Daoy (cell line): Measurements from ENCODE around the gene PFKM. TPM values are rescaled to one million over a fixed set of nuclear protein-coding genes. Genes with fewer than 3 reads are reported as not detected.
A peak's percentile ranks its signal among the peaks of the same experiment; 100 is the strongest.
"Not testable (repeated sequence)": the region's sequence is repeated elsewhere in the genome, so short reads cannot be mapped to it uniquely, and the experiment has no call there.

Experiments
- DNase-seq: peaks from one replicate; pipeline ENCODE4 v3.0.0-alpha.2; 2015; ENCODE audit warnings: low read depth
- total RNA-seq: library from RNA; depleted of rRNA; stranded (reverse); fragments of >200 nt; shearing (Covaris generic); gene quantifications from 2 replicates; pipeline ENCODE4 v1.2.3, GENCODE V29; 2014

PFKM gene
- total RNA-seq, 1 experiment from 2014 or later = 47.9 TPM

DNA sequence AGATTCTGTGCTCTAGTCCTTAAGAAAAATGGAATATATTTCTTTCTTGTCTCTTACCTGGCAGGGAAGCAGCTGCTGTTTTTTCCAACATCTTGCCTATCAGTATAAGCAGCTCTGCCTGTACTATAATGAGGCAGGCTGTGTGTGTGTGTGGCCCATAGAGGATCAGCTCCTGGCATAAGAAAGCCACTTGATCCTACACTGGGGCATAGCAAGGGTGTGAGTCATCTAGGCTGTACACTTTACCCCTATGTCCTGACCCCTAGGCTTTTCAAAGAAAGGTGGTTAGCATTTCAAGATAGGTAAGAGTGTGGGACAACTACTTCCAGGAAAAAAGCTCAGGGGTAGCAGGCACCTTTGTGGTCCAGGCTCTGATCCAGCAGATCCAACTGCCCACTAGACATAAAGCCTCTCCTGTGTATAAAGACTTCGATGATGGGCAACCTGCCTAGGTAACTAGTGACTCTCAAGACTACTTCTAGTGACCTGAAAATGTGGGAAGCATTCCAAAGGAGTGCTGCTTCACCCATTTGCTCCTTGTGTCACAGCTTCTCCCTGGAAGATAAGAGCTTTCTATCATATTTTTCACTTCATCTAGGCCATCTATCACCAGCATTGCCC is 8.4 kb upstream of the PFKM start:
- DNase-seq = peak; percentile 12

DNA sequence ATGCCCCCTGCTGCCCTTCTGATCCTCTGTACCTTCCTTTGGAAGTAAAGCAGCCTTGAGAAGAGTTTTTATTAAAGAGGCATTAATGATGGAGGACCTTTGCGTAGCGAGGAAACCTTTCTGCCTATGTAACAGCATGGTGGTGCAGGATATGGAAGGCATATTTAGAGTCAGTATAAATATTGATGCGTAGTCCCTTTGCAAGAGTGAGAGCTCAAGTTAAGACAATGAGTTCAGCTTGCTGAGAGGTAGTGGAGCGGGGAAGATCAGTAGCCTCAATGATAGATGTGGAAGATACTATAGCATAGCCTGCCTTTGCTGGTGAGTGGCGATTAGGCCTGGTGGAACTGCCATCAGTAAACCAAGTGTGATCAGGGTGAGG is 7.9 kb upstream of the PFKM start:
- not testable (repeated sequence) for DNase-seq

DNA sequence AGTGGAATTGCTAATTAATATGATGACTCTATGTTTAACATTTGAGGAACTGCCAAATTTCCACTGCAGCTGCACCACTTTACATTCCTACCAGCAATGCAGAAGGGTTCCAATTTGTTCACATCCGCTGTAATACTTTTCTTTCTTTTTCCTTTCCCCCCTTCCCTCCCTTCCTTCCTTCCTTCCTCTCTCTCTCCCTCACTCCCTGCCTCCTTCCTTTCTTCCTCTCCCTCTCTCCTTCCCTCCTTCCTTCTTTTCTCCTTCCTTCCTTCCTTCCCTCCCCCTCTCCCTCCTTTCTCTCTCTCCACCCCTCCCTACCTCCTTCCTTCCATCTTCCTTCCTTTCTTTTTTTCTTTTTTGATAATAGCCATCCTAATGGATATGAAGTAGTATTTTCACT is 3.2 kb upstream of the PFKM start:
- DNase-seq = no peak

DNA sequence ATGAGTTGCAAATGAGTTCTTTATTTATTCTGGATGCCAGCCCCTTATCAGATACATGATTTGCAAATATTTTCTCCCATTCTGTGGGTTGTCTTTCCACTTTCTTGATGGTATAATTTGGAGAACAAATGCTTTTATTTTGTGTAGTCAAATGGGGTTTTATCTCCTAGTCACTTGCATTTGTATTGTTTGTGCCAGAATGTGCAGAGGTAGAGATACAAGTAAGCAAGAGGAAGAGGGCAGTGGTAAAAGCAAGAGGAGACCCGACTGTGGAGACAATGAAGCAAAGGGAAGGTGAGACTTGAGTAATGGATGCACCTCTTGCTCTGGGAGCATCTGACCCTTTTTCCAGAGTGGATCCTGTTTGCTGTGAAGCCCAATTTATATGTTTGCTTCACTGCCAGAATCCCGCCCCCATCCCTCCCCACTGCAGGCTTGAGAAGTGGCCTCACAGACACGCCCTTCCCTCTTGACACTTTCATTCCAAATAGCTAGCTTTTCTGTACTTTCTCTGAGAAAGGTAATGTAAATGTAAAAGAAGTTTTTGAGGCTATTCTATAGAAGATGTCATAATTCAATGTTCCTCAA is 786 bp upstream of the PFKM start:
- no peak for DNase-seq

DNA sequence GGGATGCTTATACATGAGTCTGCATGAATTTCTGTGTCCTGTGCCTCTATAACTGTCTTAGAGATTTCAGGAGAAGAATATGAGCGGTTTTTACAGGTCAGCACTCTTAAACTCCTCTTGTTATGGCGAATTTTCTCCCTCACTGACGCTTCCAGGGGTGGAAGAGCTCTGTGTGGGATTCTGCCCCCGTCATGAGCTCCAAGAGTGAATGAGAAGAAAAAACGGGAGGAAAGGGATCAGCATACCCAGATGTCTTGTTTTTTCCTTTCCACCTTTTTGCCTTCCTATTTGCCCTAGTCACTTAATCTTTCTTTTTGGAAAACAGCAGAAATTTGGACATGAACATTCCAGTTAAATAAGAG is 651 bp downstream of the PFKM start:
- no peak for DNase-seq

DNA sequence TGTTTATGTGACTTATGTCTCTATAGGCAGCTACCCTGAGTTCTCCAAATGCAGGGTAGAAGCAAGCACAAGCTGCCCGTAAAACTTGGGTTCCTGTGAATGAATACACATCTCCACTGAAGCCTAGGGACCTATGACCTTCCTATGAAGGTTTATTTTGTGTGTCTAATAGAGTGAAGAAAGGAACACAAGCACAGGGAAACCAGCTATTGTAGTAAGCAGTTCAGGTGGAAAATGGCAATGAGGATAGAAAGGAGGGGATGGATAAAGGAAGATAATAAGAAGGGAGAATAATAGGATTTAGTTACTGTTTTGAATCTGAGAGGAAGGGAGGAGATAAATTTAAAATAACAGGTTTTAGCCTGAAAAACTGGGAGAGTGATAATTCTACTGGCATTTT is 2.4 kb downstream of the PFKM start:
- DNase-seq = no peak

DNA sequence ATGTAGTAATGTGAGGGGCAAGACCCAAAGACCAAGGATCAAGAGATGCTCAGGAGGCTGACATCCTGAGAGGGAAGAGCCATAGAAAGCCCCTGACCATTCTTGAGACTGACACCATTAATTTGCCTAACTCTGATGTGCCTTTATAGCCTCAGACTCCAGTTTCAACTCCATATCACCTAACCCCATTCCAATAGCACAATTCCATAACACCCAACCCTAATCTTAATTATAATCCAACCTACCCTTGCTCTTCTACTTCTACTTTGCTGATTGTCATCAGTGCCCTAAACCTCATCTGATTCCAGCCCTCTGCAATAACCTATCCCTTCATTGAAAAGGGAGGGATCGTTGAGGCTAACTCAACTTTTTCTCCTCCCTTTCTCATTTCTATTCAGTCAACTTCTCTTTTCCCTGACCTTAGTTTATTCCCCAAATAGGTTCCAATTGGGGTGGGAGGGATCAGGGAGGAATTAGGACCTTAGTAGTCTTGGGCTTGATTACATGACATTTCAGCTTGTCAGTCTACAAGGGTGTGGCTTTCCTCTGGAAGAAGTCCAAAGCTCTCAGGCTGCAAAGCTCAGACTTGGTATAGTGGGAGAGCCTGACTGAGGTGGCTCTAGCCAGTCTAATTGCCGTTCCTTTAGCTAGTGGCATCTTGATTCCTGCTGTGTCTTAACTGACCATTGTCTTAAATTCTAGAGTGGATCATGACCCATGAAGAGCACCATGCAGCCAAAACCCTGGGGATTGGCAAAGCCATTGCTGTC is 3.1 kb downstream of the PFKM start:
- DNase-seq = no peak

DNA sequence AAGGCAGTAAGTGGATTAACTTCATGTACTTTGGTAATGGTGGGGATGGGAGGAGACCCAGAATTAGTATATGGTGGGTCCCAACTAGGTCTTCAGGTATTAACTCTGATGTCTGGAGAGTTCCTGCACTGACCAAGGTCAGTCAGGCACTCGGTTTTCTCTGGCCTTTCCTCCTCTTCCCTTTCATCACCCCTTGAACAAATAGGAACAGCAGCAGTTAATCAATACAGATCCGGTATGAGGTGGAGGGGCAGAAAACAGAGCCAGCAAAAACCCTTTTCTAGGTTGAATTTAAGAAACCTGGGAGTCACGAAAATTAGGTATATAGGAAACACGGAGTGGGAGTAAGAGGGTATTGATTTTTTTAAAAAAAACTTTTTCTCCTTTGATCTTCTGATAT is 4.0 kb downstream of the PFKM start:
- DNase-seq = no peak

DNA sequence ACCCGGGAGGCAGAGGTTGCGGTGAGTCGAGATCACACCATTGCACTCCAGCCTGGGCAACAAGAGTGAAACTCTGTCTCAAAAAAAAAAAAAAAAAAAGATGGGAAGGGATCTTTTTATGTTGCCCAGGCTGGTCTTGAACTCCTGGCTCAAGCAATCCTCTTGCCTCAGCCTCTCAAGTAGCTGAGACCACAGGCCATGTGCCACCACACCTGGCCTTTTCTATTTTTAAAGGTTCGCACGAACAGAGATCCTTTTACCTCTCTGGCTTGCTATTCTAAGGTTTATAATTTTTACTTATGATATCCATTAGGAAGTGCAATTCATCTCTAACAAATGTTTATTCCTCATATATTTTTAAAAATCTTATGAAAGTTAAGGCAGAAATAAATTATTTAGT is 6.4 kb downstream of the PFKM start:
- not testable (repeated sequence) for DNase-seq

DNA sequence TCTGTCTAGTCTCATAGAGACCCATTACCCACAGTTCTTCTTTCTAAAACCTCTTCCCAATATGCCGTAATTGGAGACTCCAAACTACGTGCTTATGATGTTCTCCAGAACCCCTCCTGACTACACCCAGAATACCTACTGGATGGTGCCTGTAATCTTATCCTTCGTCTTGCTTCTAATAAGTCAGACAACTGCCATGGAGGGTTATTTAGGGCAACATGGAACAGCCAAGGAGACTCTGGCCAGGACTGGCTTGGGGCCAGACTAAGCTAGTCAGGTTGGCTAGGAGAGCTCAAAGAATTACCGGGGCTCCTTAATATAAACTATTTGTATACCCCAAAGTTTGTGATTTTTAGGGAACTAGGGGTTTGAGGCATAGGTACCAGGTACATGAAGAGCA is 6.8 kb downstream of the PFKM start:
- no peak for DNase-seq

DNA sequence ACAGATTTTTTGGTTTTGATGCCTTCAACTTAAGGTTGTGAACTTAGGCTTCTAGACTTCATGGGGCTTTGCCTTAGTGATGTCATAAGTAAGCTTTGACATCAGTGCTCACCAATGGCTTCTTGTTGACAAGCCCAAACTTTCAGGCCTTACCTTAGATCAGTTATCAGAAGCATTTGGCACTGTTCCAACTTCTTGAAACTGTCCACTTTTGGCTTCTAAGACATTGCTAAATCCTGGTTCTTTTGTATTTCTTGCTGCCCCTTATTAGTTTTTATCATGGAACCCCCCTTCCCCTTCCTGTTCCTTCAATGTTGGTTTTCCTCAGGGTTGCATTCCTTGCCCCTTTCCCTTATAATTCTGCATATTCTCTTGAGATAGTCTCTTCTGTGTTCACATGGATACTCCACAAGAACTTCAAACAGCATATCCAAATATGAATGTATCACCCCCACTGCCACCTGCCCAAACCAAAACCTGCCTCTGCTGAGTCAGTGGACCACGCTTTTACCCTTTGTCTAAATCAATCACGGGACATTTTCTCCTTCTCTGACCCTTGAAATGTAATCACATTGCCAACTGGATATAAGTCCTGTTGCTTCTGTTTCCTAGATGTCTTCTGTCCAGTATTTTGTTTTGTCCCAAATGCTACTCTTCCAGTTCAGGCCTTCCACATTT is 7.9 kb downstream of the PFKM start:
- no peak for DNase-seq

DNA sequence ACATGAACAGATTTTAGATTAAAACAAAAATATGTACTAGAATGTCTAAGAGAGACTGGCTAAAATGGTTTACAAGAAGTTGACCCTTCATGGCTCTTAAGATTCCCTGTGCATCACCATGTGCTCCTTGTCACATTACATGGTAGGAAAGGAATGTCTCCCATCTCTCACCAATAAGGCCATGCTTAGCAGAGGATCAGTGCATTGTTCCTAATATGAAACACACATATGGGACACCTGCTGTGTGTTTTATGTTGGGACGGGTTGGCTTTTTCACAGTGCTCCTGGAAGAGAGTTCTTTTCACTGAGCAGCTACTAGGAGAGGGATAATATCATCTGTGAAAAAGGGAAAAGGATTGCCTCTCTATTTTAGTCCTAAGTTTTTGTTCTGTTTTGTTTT is 9.6 kb downstream of the PFKM start:
- no peak for DNase-seq

DNA sequence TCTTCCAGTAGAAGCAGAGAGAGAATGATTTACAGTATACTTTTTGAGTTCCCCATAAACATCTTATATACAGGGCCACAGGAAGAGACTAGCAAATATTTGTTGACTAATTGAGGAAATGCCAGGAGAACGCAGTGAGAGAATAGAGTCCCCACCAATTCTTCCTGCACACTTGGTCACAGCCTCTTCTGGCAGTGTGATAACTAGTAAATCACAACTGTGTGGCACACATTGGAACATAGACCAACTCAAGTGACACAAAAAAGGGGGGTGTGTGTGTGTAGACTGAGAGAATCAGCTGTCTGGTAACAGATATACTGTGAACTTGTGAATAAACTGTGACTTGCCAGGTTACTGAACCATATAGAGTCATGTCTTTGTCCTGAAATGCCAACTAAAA is 10.2 kb downstream of the PFKM start:
- DNase-seq = no peak

DNA sequence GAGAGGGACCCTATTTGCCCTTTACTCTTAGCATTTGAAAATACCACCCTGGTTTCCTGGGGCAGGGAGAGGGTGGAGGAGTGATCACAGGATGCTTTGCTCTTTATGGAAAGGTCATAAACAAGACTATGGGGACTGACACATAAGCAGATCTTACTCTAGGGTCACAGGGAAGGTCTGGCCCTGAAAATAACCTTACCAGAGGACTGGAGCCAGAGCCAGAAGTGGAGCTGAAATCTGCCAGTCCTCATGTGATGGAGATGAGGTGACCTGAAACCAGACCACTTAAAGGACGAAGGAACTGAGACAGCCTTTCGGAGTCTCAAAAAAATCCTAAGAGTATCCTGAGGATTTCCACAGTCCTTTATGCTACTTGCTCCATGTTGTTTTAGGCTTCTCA is 12.4 kb downstream of the PFKM start:
- no peak for DNase-seq

DNA sequence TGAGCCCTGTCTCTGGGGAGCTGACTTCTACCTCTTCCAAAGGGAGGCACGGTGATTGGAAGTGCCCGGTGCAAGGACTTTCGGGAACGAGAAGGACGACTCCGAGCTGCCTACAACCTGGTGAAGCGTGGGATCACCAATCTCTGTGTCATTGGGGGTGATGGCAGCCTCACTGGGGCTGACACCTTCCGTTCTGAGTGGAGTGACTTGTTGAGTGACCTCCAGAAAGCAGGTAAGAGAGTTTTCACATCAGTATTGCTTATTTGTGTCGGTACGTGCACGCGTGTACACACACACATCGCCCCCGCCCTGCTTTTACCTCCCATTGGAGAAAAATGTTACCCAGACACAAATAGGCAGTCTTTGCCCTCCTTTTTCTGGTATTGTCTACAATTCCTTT is 13.7 kb downstream of the PFKM start:
- DNase-seq = no peak

DNA sequence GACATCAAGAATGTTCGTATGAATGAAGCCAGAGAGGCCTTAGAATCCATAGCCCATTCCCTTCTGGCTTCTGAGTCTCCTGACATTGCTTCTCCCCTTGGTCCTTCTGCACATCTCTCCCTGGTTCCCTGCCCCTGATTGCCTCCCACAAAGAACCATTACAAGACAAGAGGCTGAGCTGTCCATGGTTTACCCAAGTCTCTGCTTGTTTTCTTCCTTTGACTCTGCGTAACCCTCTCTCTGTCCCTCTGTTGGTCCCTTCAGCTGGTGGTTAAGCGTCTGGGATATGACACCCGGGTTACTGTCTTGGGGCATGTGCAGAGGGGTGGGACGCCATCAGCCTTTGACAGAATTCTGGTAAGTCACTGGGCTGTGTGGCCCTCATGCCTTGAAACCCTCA is 15.9 kb downstream of the PFKM start:
- no peak for DNase-seq

DNA sequence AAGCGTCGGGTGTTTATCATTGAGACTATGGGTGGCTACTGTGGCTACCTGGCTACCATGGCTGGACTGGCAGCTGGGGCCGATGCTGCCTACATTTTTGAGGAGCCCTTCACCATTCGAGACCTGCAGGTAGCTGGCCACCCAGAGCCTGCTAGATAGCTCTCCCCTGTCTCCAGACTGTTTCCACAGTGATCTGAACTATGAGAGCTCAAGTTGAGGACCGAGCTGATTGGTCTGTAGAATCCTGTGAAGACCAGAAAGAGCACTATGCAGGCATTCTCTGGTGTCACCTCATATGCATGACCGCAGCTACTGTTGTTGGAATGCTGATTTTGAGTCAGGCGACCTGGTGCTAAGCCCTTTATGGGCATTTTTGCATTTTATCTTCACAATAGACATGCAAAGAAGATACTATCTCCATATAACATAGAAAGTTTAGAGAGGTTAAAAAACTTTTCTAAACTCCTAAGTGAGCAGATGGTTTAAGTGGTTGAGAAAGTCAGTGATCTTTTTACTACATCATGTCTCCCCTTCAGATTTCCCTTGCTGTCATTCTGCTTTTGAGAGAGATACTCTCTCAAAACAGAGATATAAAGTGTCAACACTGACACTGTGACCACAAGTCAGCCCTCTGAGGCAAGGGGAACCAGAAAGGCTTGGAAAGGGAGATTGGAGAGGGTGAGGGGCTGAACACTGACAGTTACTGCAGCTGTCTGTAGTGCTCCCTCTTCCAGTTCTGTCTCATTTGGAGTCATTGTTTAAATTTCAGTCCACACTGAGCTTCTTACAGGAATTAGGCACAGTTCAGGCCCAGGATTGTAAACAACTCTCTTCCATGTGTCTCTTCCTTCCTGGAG is 23.9 kb downstream of the PFKM start:
- no peak for DNase-seq

DNA sequence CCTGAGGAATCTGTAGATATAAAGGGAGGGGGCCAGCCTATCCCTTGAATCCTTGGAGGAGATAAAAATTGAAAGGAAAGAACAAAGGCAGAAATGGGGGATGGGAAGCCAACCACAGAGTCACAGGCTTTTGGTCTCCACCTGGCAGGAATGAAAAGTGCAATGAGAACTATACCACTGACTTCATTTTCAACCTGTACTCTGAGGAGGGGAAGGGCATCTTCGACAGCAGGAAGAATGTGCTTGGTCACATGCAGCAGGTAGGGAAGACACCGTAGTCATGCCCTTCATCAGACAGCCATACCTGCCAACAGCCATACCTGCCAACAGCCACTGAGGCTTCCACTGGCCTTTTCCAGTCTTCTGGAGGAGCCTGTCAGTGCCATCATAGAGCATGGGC is 24.7 kb downstream of the PFKM start:
- no peak for DNase-seq

DNA sequence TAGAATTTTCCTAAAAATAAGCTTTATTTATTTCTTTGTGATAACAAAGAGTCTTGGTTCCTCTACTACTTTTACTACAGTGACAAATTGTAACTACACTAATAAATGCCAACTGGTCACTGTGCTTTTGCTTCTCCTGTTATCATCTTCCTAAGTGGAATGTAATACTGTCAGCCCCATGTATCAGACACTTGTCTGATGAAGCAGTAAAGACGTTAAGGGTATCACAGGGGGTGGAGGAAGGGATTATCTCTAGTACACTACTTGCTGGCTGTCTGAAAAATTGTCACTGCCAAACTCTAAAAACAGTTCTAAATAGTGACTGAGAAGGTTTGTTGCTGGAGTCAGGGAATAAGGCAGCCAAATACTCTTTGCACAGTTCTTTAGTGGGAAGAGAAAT is 26.8 kb downstream of the PFKM start:
- no peak for DNase-seq

DNA sequence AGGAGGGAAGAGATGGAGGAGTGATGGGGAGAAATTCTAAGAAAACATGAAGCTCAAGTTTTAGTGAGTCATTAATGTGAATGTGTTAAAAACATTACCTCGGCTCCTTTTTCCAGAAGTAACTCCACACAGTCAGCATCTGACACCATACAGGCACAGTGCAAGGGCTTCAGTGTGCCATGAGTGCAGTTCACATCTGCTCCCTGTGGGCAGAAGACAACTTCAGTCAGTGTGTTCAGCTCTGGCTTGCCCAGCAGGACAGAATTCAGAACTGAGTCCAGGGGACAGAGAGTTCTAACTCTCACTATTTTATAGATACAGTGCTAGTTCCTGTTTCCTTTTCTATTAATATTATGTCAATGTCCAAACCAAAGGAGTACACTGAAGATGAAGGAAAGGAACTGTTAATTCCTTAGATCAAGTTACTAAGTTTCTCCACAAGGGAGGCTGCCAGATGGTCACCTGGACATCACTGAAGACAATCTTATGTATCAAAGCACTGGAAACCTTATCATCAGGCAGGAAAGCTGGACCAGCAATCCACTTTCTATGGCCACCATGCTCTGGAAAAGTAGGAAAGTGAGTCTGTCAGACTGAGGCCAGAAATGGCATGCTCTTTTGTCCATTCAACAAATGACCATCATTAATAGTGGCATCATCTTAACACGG is 32.1 kb downstream of the PFKM start:
- DNase-seq = no peak

DNA sequence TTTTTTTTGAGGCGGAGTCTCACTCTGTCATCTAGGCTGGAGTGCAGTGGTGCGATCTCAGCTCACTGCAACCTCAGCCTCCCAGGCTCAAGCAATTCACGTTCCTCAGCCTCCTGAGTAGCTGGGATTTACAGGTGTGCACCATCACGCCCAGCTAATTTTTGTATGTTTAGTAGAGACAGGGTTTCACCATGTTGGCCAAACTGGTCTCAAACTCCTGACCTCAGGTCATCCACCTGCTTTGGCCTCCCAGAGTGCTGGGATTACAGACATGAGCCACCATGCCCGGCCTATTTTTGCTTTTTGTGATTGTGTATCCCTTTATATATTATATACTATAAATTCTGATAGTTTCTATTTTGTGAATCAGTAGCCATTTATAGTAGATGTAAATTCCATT is 36.6 kb downstream of the PFKM start:
- DNase-seq = not testable (repeated sequence)

DNA sequence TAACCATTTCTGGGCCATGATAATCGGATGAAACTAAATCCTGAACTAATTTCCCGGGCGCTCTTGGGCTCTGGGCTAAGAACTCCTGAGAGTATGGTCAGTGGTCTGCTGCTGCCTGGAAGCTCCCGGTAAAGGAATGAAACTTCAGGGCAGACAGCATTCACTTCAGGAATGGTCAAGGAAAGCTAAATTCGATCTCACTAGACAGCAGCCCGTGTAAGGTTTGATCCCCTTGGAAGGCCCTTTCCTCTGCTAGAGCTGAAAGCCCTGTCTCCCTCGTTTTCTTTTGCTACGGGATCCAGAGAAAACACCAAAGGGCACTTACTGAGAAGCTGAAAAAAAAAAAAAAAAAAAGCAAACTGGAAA is 37.5 kb downstream of the PFKM start:
- DNase-seq = no peak
